HG03378 (cell line): ENCODE measurements around the gene IFFO2.

Experiments
- ATAC-seq: cut with Tn5 transposase; IDR thresholded peaks from one replicate; pipeline ENCODE4 v1.9.1; 2021; ENCODE audit warnings: mild to moderate bottlenecking, moderate library complexity; ENCODE audit not compliant: unreplicated experiment

Gene IFFO2

DNA sequence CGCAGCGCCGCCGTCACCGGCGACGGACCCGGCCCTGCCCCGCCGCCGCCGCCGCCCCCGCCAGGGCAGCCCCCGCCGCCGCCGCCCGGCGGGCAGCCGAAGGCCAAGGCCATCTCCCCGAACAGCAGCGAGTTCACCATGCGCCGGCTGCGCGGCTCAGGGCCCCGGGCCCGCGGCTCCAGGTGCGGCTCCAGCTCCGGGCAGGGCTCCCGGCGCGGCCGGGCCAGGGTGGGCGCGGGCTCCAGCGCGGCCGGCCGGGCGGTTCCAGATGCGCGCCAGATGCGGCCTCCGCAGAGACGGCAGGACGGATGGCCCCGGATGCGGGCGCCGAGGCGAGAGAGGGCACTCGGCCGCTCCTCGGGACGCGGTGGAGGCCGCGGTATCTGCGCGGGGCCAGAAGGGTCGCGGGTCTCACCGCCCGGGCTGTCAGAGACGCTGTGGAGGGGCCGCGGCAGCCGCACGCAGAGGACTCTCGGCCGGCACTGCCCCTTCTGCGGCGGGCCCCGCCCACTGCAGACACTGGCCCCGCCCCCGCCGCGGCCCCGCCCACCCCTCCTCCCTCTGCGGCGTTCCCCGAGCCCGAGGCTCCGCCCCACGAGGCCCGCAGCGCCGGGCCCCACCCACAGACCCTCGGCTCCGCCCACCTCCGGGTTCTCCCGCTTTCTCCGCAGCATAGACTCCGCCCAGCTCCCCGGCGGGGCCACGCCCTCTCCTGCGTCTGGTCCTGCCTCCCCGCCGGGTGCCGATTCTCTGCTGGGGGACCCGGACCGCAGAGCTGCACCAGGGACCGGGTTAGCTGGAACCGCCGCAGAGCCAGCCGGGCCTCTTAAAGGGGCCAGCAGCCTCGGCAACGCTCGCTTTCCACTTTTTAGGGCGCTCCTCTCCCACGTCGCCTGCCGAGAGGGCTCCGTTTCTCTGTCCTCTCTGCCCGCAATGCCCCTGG lies at the start of gene IFFO2:
TSS of gene IFFO2 (minus strand) at position 484 of the 943 bp plus-strand sequence. CDS start at position 140, 344 bp downstream.
- peak; percentile 49 for ATAC-seq

DNA sequence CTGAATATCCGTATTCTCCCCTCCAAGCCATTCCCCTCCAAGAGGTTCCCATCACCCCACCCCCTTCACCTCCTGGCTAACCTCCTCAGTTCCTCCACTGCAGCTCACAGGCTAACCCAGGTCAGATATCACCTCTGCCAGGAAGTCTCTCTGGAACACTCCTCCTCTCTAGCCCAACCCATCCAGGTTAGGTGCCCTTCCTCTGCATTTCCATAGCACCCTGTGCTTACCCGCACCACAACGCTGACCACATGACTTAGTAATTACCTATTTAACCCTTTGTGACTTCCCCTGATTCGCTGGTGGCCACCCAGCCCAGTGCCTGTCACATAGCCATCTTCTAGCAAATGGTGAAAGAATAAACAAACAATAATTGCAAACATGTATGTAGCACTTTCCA lies 49.5 kb upstream of the IFFO2 start:
- no peak for ATAC-seq

DNA sequence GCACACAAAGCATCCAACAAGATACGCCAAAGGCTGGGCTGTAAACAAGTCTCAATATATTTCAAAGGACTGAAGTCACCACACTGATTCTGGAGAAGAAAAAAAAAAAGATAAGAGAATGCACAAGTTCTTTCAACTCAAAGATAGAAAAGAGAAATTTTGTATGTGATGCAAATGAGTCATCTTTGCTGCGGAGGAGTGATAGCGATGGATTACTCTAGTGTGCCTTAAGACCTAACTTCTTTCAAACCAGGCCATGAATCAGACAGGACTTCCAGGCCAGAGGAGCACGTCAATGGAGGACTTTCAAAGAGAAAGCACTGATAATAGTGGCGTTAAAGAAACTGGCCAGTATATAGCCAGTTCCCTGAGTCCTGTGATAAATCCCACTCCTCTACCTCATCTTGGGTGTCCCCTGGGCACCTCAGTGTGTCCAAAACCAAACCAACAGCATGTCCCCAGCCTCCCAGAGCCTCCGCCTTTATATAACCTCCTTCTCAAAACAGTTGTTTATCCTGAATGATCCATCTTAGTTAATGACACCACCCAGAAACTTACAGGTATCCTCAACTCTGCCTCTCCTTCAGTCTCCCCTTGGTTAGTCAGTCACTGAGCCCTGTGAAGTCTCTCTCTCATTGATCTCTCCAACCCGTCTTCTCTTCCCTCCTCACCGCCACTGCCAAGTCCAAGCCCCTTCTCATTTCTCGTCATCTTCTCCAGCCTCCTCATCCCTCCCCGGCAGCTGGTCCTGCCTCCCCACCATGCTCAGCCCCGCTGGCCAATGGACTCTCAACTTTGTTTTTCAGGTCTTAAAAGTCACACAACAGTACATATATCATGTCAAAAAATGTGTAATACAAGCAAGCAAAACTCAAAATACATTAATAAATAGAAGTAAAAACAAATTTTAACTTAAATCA lies 47.2 kb upstream of the IFFO2 start:
- ATAC-seq: no peak

DNA sequence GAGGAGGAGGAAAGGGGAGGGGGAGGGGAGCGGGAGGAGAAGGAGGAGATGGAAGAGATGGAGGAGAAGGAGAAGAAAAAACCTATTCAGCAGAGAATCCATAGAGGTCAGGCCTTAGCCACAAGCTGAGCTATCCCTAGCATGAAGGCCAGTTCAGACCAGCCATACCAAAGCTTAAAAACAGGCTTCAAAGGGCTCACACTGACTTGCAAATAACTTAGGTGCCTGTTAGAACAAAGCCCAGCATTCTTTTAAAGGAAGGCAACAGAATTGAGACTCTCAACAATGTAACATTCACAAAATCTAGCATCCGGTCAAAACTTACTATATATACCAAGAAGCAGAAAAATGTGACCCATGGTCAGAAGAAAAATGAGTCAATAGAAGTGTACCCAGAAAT lies 43.6 kb upstream of the IFFO2 start:
- ATAC-seq: no peak

DNA sequence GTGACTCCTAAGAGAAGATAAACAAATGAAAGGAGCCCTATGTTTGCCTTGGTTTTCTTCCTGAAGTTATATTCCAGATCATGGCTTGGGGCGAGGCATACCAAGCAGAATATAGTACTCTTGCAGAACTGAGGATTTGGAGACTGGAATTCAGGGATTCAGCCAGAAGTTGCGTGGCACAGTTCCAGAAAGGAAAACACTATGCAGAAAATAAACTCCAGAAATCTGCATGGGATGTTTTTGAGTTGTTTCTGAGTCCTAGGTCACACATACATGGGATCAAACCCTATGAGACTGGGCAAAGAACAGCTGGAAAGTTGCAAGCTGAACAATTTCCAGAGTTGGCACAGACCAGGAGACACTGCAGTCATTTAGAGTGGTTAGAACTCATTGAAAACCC lies 42.9 kb upstream of the IFFO2 start:
- ATAC-seq: no peak

DNA sequence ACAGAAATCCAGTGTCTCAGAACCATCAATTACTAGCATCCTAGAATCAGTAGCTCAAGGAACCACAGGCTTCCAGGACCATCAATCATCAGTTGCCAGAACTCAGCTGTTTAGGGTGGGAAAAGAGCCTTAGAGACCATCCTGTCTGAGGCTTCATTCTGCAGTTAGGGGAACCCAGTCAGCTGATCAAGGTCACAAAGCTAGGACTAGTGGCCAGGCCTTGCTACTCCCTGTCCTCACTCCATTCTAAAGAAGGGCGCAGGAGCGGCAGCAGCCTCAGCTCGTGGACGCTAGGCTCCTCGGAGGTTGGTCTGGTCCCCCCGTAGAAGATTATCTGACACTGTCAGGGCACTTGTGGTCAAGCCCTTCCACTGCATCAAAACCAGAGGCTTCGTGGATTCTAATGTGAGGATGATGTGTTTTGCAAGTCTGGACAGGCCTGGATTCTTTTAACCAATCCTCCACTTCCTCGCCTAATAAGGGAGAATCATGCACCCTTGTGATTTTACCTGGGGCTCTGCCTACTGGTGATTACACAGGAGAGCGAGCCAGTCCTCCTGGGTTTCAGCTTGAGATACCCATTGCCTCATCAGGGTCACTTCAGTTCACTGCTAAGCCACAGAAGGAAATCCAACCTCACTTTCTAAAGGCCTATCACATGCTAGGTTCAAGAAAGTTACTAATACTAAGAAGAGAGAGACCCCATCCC lies 41.7 kb upstream of the IFFO2 start:
- no peak for ATAC-seq

DNA sequence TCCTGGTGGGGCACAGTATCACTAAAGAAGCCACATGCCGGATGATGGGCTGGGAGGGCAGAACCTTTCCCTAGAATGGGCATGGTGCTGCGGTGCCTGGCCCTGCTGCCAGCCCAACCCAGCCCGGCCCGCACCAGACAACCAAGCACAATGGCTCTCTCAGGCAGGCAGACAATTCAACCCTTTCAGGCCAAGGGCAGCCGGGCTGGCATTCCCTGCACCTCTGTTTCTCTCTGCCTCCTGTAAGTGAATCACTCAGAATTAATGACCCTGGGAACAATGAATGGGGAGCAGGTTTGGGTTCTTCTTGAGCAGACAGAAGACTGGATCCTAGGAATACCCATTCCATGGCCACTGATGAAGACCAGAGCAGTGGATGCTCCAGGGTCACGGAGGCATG lies 41.0 kb upstream of the IFFO2 start:
- no peak for ATAC-seq

DNA sequence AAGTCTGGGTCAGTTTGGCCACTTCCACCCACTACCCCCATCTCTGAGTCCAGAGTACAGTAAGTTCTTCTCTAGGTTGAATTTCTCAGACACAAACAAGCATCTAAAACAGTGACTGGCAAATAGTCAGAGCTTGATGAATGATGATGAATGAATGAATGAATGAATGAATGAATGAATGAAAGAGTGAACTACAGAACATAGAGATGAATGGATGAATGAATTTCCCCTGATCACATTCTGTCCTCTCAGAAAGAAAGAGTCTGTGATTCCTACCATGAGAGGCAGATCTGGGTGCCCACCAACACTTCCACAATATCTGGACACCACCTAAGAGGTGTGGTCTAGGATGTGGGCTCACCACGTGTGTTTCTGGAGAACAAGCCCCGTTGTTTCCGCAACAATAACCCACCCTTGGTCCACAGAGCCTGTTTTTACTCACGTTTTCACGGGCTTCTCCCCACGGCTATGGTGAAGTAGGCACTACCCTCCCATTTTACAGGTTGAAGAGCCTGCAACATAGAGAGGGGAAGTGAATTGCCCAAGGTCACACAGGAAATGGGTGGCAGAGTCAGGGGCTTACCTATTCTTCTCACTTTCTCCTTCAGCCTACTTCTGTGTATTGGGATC lies 40.2 kb upstream of the IFFO2 start:
- ATAC-seq: no peak

DNA sequence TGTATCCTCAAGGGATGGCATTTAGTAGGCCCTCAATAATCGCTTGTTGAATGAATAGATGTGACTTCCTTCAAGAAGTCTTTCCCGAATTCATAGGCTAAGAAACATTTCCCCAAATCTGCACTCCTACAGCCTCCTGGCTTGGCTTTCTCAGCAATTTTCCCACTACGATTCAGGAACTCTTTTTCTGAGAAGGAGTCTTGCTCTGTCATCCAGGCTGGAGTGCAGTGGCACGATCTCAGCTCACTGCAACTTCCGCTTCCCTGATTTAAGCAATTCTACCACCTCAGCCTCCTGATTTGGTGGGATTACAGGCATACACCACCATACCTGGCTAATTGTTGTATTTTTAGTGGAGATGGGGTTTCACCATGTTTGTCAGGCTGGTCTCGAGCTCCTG lies 37.9 kb upstream of the IFFO2 start:
- no peak for ATAC-seq

DNA sequence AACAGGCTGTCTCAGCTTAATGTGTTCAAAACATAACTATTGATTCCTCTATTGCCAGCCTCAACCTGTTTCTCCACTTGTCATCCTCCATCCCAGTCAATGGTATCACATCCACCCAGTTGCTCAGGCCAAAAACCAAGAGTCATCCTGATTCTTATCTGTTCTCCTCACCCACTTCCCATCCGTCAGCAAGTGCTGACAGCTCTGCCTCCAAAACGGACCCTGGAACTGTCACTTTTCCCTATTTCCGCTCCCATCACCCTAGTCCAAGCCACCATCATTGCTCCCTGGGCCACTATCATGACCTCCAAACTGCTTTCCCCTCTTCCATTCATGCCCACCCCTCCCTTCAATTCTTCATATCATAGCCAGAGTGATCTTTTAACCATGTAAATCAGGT lies 36.2 kb upstream of the IFFO2 start:
- ATAC-seq: no peak

DNA sequence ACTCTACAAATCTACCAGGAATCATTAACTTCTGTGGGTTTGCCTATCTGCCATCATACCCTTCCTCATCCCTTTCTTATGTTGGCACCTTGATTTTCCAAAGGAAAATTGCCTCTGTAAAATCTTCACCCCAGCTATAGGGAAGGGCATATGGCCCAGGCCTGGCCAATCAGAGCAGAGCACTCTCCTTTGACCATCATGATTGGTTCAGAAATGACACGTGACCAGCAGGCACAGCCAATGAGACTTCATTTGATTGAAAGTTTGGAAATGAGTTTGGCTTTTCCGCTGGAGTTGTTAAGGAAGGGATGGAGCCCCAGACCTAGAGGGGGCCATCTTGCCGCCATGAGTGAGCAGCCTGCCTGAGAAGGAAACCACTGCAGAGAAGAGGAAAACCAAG lies 35.1 kb upstream of the IFFO2 start:
- no peak for ATAC-seq

DNA sequence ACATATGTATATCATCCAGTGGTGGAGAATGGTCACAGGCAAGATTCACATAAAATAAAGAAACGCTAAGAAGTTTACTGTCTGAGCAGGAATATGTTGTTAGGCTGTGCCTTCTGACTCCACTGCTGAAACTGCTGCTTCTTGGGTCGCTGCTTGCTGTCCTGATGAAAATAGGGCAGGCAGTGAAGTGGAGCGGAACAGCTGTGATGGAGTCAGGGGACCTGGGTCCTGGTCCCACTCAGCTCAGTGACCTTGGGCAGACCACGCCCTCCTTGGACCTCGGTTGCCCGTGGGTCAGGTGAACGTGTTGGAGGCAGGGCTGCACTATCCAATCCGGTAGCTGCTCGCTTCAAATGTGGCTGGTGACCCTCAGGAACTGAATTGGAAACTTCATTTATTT lies 33.4 kb upstream of the IFFO2 start:
- no peak for ATAC-seq

DNA sequence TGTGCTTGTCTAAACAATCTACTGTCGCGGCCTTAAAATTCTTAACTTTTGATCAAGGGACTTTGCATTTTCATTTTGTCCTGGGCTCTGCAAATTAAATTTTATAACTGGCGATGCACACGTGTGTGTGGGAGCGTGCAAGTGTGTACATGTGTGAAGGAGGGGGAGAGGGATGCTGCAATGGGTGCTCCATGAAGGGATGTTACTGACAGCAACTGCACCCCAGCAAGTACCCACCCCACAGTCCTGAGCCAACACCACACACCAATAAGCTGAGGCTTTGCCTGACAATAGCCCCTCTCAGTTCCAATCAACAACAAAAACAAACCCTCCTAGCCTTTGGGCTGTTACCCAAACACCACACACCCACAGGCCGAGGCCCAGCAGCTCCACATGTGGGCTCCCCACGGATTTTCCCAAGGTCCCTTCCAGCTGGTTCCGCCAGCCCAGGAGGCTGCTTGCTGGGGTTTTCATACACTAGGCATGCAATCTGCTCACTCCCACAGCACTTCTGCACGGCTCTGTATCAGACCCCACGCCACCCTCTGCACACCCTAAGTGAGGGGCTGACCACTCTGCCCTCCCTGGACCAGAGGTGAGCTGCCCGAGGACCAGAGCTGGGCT lies 32.8 kb upstream of the IFFO2 start:
- ATAC-seq: no peak

DNA sequence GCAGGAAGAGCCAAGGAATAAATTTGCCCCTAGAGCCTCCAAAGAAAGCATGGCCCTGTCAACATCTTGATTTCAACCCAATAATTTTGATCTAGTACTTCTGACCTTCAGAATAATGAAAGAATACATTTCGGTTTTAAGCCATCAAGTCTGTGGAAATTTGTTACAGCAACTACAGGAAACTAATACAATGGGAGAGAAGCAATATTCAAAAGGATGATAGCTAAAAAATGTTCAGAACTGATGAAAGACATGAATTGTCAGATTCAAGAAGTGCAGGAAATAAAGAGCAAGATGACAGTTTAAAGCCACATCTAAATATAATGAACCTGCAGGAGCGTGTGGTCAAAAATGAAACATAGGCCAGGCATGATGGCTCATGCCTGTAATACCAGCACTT lies 24.8 kb upstream of the IFFO2 start:
- ATAC-seq: no peak

DNA sequence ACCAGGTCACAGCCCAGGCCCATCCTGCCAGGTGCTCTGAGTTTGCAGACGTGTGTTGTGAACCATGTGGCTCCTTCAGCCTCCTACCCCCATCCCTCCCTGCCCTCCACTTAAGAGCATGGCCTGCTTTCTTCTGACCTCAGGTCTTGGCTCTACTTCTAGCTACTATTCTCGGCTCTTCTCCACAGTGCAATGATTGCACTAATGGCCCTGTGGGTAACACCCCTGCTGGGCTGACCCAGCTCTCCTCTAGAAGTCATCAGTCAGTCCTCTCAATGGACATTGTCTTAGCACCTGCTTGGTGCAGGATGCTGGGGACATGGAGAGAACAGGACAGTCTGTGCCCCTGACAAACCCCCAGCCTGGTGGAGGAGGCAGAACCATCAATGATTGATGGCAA lies 22.2 kb upstream of the IFFO2 start:
- ATAC-seq: no peak

DNA sequence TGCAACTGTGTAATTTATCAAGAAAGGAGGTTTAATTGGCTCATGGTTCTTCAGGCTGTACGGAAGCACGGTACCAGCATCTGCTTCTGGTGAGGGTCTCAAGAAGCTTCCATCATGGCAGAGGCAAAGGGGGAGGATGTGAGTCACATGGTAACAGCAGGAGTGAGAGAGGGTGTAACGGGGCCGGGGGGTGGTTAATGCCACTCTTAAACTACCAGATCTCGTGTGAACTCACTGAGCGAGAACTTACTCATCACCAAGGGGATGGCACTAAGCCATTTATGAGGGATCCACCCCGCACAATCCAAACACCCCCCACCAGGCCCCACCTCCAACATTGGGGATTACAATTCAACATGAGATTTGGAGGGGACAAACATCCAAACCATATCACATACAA lies 21.0 kb upstream of the IFFO2 start:
- ATAC-seq: no peak

DNA sequence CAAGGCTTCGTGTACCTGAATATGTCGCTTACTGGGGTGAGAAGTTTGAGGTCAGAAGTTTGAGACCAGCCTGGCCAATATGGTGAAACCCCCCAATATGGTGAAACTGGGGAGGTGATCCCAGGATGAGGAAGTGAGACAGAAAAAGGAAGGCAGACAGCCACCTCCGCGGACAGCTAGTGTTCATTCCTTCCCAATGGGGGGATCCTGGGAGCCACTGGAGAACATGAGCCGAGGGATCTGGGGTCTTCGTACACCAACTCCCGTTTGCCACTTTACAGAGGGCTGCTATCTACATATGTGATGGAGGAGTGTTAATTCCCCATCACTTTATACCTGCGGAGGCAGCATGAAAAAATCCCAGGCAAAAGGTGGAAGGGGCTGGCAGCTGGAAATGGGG lies 19.6 kb upstream of the IFFO2 start:
- ATAC-seq: no peak

DNA sequence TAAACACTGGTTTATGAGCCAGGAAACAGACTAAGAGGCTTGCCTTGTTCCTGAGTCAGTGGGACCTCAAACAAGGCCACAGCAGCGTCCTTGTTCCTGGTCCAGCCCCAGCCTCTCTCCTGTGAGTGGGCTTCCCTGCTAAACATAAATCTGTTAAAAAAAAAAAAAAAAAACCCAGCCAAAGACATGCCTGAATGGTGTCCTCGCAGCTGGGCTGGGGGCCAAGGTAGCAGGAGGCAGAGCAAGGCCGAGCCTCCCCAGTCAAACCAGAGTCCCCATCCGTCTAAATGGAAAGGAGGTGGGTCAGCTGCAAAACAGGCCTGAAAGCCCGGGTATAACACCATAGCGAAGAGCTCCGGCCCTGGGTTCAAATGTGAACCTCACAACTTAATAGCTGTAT lies 18.1 kb upstream of the IFFO2 start:
- ATAC-seq: no peak

DNA sequence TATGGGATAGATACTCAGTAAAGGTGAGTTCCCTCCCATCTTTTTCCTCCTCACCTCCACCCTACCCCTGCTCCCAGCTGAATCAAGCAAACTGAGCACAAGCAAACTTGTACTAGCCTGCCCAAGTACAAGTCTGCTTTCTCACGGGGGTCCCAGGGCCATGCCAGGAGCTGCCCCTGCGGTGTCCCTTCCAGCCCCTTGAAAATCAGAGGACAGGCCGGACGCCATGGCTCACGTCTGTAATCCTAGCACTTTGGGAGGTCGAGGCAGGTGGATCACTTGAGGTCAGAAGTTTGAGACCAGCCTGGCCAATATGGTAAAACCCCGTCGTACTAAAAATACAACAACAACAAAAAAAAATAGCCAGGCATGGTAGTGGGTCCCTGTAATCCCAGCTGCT lies 17.5 kb upstream of the IFFO2 start:
- no peak for ATAC-seq

DNA sequence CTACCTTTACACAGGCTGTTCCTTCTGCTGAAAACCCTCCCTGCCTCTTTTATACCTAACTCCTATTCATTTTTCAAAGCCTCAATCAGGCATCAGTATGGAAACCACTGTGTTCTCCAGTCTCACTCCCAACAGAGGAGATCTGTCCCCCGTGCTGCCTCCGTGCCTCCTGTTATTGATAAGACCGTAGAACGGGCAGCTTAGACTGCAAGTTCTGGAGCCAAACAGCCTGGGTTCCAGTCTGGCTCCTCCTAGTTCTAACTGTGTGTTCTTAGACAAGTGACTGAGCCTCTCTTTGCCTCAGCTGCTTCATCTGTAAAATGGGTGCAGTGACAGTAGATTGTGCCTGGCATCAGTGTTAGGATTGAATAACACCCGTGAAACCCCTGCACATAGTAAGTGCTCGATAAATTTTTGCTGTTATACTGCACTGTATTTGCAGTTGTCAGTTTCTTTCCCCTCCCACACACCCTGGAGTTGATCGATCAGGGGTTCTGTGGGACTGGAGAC lies 17.0 kb upstream of the IFFO2 start:
- ATAC-seq: no peak
